ENCODE results near the gene TCEAL1. TPM values are rescaled to one million over a fixed set of nuclear protein-coding genes. Genes with fewer than 3 reads are reported as not detected.
"Not testable (repeated sequence)": the region's sequence is repeated elsewhere in the genome, so short reads cannot be mapped to it uniquely, and the experiment has no call there.

The TCEAL1 gene
- total RNA-seq, 2 experiments from 2014 or later, result 11.7 to 18.1 TPM

DNA sequence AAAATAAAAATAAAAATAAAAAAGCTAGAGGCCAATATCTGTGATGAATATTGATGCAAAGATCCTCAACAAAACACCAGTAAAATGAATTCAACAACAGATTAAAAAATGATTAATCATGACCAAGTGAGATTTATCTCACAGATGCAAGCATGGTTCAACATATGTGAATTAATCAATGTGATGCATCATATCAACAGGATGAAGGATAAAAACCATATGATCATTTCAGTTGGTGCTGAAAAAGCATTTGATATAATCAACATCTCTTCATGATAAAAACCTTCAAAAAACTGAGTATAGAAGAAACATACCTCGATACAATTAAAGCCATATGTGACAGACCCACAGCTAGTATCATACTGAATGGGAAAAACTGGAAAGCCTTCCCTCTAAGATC, 18.9 kb downstream of the TCEAL1 start:
- CTCF ChIA-PET (ENCODE audit: unreplicated experiment), result no interaction called here
- Histone ChIP-seq H2AFZ (ENCODE audit: low read length) (no peak overlapping the region), H3K4me3 (ENCODE audit: low read depth, low read length, poor library complexity, severe bottlenecking) (no peak overlapping the region), H3K36me3 (ENCODE audit: insufficient read depth, low read length) (no peaks in the 10 kb centered on the region), H4K20me1 (ENCODE audit: insufficient read depth, low read length) (no peaks in the 10 kb centered on the region), H3K4me1 (ENCODE audit: insufficient read depth, low read length, poor library complexity, severe bottlenecking) (no peaks in the 10 kb centered on the region), H3K9me2 (ENCODE audit: insufficient read depth, low read length) (no peaks in the 10 kb centered on the region; the same call in 1 of the 2 replicates), H3K9me3 (ENCODE audit: low read length) (no peaks in the 10 kb centered on the region), H3K27ac (ENCODE audit: low read depth, low read length, poor library complexity, severe bottlenecking) (no peak overlapping the region), H3K79me2 (ENCODE audit: insufficient read depth, low read depth, low read length) (no peaks in the 10 kb centered on the region), H3K4me2 (ENCODE audit: low read length) (no peak overlapping the region)
- DNase-seq (ENCODE audit: low spot score), result no peak
- POLR2A ChIA-PET, result no interaction called here
- intact Hi-C loops (cut with micrococcal nuclease; ENCODE audit: unreplicated experiment), result no loop called here
- BruUV-seq (replicated peaks), result no TSS peak
- TF ChIP-seq EZH2phosphoT487 (IDR thresholded peaks at IDR 0.05; ENCODE audit: borderline replicate concordance, low read depth, low read length), result no peak

- ChIA-PET POLR2A (interaction anchor here (0.6 kb wide), 1 partner anchor 145 kb away, joined by 3 read pairs; no protein-coding TSS in a partner anchor), CTCF (ENCODE audit: unreplicated experiment) (no interaction called here)
- Histone ChIP-seq H4K20me1 (ENCODE audit: insufficient read depth, low read length) (no peaks in the 10 kb centered on the region), H2AFZ (ENCODE audit: low read length) (no peak overlapping the region), H3K36me3 (ENCODE audit: insufficient read depth, low read length) (no peaks in the 10 kb centered on the region), H3K4me3 (ENCODE audit: low read depth, low read length, poor library complexity, severe bottlenecking) (no peak overlapping the region), H3K9me3 (ENCODE audit: low read length) (no peaks in the 10 kb centered on the region), H3K79me2 (ENCODE audit: insufficient read depth, low read depth, low read length) (no peaks in the 10 kb centered on the region), H3K9me2 (ENCODE audit: insufficient read depth, low read length) (no peaks in the 10 kb centered on the region; the same call in 1 of the 2 replicates), H3K4me1 (ENCODE audit: insufficient read depth, low read length, poor library complexity, severe bottlenecking) (no peaks in the 10 kb centered on the region), H3K4me2 (ENCODE audit: low read length) (no peak overlapping the region), H3K27ac (ENCODE audit: low read depth, low read length, poor library complexity, severe bottlenecking) (no peak overlapping the region)
- no TSS peak for BruUV-seq (replicated peaks)
- no peak for DNase-seq (ENCODE audit: low spot score)
- TF ChIP-seq EZH2phosphoT487 (IDR thresholded peaks at IDR 0.05; ENCODE audit: borderline replicate concordance, low read depth, low read length), result no peak
- no peak for TF ChIP-seq CTCF (conservative IDR thresholded peaks at IDR 0.05; ENCODE audit: low read length)
- intact Hi-C loops (cut with micrococcal nuclease; ENCODE audit: unreplicated experiment), result no loop called here
Measured at GRCh38 chrX:103651151-103651773, 22.5 kb downstream of the TCEAL1 start.

- POLR2A ChIA-PET; H3K36me3 ChIP-seq (ENCODE audit: insufficient read depth, low read length); H3K9me2 ChIP-seq (ENCODE audit: insufficient read depth, low read length); H3K4me3 ChIP-seq (ENCODE audit: low read depth, low read length, poor library complexity, severe bottlenecking); BruUV-seq (replicated peaks); H3K4me2 ChIP-seq (ENCODE audit: low read length); H2AFZ ChIP-seq (ENCODE audit: low read length); CTCF ChIA-PET (ENCODE audit: unreplicated experiment); H4K20me1 ChIP-seq (ENCODE audit: insufficient read depth, low read length); H3K79me2 ChIP-seq (ENCODE audit: insufficient read depth, low read depth, low read length); H3K9me3 ChIP-seq (ENCODE audit: low read length); H3K27ac ChIP-seq (ENCODE audit: low read depth, low read length, poor library complexity, severe bottlenecking); intact Hi-C loops (cut with micrococcal nuclease; ENCODE audit: unreplicated experiment); H3K4me1 ChIP-seq (ENCODE audit: insufficient read depth, low read length, poor library complexity, severe bottlenecking); DNase-seq (ENCODE audit: low spot score): not testable (repeated sequence)
Measured at GRCh38 chrX:103655230-103656000, 26.6 kb downstream of the TCEAL1 start.

Data from OCI-LY7 (cell line).